Measurements from ENCODE around the gene GTPBP3. TPM values are rescaled to one million over a fixed set of nuclear protein-coding genes. Genes with fewer than 3 reads are reported as not detected.

The GTPBP3 gene
- total RNA-seq, 4 donors from 2014 or later: 6.7 to 21.3 (median 11.1) TPM

DNA sequence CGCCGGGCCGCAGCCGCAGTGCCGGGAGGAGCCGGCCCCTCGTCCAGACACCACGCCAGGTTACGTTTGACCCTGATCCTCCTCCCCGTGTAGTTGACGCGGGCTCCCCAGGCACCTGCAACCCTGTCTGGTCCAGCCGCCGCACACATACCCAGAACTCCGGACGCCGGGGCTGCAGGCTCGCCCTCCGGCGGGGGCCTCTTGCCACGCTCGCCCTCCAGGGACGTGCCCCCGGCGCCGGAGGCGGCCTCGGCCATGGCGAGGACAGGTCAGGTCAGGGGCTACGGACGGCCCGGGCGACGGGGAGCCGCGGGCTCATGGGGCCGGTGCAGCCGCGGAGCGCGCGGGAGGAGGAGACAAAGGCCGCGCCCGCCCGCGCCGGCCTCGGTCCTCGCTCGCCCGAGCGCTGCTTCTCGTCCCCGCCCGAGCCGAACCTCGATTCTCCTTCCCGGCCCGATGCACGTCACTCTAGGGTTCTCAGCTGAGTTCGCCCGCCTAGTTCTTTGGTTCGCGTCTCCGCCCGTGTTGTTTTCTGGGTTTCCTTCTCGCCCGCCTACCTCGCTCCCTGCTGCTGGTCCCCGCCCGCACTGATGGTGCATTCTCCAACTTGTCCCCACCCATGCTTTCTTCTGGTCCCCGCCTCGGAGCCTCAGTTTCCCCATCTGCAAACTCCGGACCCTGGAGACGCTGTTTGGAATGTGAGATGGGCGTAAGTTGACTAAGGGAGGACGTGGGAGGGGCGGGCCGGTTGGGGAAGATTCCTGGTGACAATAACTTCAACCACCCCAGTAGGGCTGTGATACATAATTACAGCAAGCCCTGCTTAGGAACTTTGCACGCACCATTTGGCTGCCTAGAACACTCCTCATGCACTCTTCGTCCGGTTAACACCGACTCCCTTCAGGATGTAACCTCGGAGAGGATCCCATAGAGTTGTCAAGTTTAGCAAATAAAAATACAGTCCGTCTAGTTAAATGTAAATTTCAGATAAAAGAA is 2.6 kb upstream of the GTPBP3 start, which contains the start of gene ANO8:
ANO8 (minus strand) TSS at position 442 of the 996 bp plus-strand sequence; CDS start at position 257, 185 bp downstream.
- peak within 1 kb of the TSS; percentile 70 to 89 (median 80) for H3K4me3 ChIP-seq
- in situ Hi-C loops (cut with MboI; ENCODE audit: low sequenced_read_pairs in 4 of 4): no loop called here
- peak within 1 kb of the TSS; percentile 74 to 93 (median 80) for H3K27ac ChIP-seq
- ATAC-seq (peak; percentile 71 to 75), DNase-seq (peak; percentile 87 to 88)
- H3K9me3 ChIP-seq: no peaks in the 10 kb centered on the region
- TF ChIP-seq POLR2A (IDR thresholded peaks at IDR 0.05): peak in 1 of 2 donors; percentile 59
- TF ChIP-seq, protein P1, sequence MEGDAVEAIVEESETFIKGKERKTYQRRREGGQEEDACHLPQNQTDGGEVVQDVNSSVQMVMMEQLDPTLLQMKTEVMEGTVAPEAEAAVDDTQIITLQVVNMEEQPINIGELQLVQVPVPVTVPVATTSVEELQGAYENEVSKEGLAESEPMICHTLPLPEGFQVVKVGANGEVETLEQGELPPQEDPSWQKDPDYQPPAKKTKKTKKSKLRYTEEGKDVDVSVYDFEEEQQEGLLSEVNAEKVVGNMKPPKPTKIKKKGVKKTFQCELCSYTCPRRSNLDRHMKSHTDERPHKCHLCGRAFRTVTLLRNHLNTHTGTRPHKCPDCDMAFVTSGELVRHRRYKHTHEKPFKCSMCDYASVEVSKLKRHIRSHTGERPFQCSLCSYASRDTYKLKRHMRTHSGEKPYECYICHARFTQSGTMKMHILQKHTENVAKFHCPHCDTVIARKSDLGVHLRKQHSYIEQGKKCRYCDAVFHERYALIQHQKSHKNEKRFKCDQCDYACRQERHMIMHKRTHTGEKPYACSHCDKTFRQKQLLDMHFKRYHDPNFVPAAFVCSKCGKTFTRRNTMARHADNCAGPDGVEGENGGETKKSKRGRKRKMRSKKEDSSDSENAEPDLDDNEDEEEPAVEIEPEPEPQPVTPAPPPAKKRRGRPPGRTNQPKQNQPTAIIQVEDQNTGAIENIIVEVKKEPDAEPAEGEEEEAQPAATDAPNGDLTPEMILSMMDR (IDR thresholded peaks at IDR 0.05 in 4 of 5, conservative IDR thresholded peaks at IDR 0.05 in 1 of 5): peak in 1 of 5 experiments; percentile 15
- peaks cover 0 to 7% of the 10 kb centered on the region in 2 donors for H3K36me3 ChIP-seq
- H3K4me1 ChIP-seq: peaks cover 22 to 24% of the 10 kb centered on the region in 2 donors
- intact Hi-C loops (cut with DNase I; ENCODE audit: low total_unique reads): loop anchor here (2.0 to 10.0 kb wide), 3 partner anchors 68 to 220 kb away; partner anchors contain the start of genes BABAM1, COLGALT1 and PGLS
- H3K27me3 ChIP-seq: no peaks in the 10 kb centered on the region

DNA sequence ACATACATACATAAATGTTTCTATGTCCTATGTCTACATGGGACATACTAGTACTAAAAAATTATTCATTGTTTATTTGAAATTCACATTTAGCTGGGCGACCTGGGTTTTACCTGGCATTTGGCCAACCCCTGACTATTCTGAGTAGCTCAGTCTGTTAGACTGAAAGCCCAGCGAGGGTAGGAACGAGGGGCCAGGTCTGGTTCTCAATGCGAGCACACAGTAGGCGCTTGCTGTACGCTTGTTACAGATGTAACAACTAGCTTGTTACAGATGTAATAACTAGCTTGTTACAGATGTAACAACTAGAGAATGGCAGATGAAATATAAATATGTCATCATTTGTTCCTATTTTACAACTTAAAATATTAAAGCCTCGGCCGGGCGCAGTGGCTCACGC is 1.8 kb upstream of the GTPBP3 start:
- ATAC-seq (no peak), DNase-seq (no peak)
- Histone ChIP-seq H3K4me1 (peaks cover 22 to 24% of the 10 kb centered on the region in 2 donors), H3K36me3 (peaks cover 0 to 7% of the 10 kb centered on the region in 2 donors), H3K27me3 (no peaks in the 10 kb centered on the region), H3K27ac (peak overlapping the region; percentile 82 to 93 (median 92)), H3K4me3 (peak overlapping the region in 2 of 4 donors; percentile 70 to 100), H3K9me3 (no peaks in the 10 kb centered on the region)
- TF ChIP-seq, protein P1 (IDR thresholded peaks at IDR 0.05 in 4 of 5, conservative IDR thresholded peaks at IDR 0.05 in 1 of 5): no peak
- TF ChIP-seq POLR2A (IDR thresholded peaks at IDR 0.05): no peak
- intact Hi-C loops (cut with DNase I; ENCODE audit: low total_unique reads) (loop anchor here (2.0 to 10.0 kb wide), 3 partner anchors 69 to 219 kb away; partner anchors contain the start of genes BABAM1, COLGALT1 and PGLS), in situ Hi-C loops (cut with MboI; ENCODE audit: low sequenced_read_pairs in 4 of 4) (no loop called here)

DNA sequence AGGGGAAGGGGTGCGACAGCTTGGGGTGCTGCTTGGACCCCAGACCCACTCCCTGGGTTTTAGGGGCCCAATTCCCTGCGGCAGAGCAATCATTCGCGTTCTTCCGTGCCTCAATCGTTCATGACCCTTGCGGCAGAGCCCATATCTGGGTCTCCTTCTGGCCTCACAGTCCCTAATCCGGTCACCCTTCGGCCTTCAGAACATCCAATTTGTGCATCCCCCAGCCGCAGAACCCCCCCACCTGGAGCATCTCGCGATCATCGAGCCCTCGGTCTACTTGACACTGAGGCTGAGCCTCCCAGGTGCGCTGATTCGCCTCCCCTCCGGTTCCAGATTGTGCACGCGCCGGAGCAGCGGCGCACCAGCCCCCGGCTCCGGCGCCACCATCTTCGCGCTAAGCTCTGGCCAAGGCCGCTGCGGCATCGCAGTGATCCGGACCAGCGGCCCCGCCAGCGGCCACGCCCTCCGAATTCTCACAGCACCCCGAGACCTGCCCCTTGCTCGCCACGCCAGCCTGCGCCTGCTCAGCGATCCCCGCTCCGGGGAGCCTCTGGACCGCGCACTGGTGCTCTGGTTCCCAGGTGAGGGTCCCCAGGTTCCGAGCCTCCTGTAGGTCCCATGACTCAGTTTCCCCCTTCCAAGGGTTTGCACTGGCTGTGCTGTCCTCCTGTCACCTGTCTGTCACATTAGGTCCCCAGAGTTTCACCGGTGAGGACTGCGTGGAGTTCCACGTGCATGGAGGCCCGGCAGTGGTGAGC is 501 bp downstream of the GTPBP3 start:
- intact Hi-C loops (cut with DNase I; ENCODE audit: low total_unique reads): loop anchor here (1.0 to 10.0 kb wide), 5 partner anchors 29 to 217 kb away; partner anchors contain the start of genes COLGALT1, DDA1, PGLS and USE1
- no peaks in the 10 kb centered on the region for H3K27me3 ChIP-seq
- peak overlapping the region; percentile 82 to 93 (median 92) for H3K27ac ChIP-seq
- H3K4me1 ChIP-seq: peaks cover 22 to 24% of the 10 kb centered on the region in 2 donors
- in situ Hi-C loops (cut with MboI; ENCODE audit: low sequenced_read_pairs in 4 of 4): no loop called here
- no peak for ATAC-seq
- H3K36me3 ChIP-seq: peaks cover 0 to 16% of the 10 kb centered on the region in 2 donors
- H3K4me3 ChIP-seq: peak overlapping the region; percentile 79 to 100 (median 90)
- no peaks in the 10 kb centered on the region for H3K9me3 ChIP-seq
- TF ChIP-seq, protein P1 (IDR thresholded peaks at IDR 0.05 in 4 of 5, conservative IDR thresholded peaks at IDR 0.05 in 1 of 5): no peak
- no peak for TF ChIP-seq POLR2A (IDR thresholded peaks at IDR 0.05)
- no peak for DNase-seq

DNA sequence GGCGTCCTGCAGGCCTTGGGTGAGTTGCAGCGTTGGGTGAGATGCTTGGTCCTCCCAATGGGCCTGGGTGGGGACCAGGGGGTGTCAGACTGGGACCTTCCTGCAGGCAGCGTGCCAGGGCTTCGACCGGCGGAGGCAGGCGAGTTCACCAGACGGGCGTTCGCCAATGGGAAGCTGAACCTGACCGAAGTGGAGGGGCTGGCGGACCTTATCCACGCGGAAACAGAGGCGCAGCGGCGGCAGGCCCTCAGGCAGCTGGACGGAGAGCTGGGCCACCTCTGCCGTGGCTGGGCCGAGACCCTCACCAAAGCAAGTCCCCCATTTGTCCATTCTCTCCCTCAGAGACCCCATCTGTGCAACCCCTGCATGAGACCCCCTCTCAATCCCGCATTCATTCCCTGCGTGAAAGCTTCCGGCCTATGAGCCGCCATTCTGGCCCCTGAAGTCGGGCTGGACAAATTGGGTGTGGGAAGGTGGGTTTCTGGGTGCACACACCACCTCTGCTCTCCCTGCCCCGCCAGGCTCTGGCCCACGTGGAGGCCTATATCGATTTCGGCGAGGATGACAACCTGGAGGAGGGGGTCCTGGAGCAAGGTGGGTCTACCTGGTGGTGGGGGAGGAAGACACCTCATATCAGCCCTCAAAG is 1.2 kb downstream of the GTPBP3 start:
- Histone ChIP-seq H3K4me3 (peak overlapping the region; percentile 79 to 100 (median 90)), H3K27me3 (no peaks in the 10 kb centered on the region), H3K27ac (no peak overlapping the region), H3K9me3 (no peaks in the 10 kb centered on the region), H3K4me1 (peaks cover 22 to 24% of the 10 kb centered on the region in 2 donors), H3K36me3 (peaks cover 0 to 16% of the 10 kb centered on the region in 2 donors)
- no peak for DNase-seq
- intact Hi-C loops (cut with DNase I; ENCODE audit: low total_unique reads): loop anchor here (5.0 to 10.0 kb wide), 2 partner anchors 174 to 216 kb away; partner anchors contain the start of genes COLGALT1 and PGLS
- in situ Hi-C loops (cut with MboI; ENCODE audit: low sequenced_read_pairs in 4 of 4): no loop called here
- TF ChIP-seq, protein P1 (IDR thresholded peaks at IDR 0.05 in 4 of 5, conservative IDR thresholded peaks at IDR 0.05 in 1 of 5): no peak
- TF ChIP-seq POLR2A (IDR thresholded peaks at IDR 0.05): no peak
- ATAC-seq: no peak
